ENCODE results near the gene CST3. TPM values are rescaled to one million over a fixed set of nuclear protein-coding genes. Genes with fewer than 3 reads are reported as not detected.
A peak's percentile ranks its signal among the peaks of the same experiment; 100 is the strongest.

The CST3 gene
- total and polyA plus RNA-seq, 2 of the 8 experiments (the other 6 are each of a cell fraction or from before 2014, with no cell fraction given), result 53.2 to 184 TPM

- 82% methylated on average over 8 of the region's 8 CpGs; no CpG with 5 or more reads in 1 of the 2 experiments for WGBS, 2 experiments (ENCODE audit: extremely low coverage in 1 of 2, insufficient coverage in 1 of 2, insufficient read length in 1 of 2, insufficient replicate concordance in 2 of 2, low coverage in 1 of 2, low lambda C conversion rate in 2 of 2, missing lambda C conversion rate in 1 of 2)
- Histone ChIP-seq H4K20me1 (replicated peaks in 1 of 2; ENCODE audit: control insufficient read depth in 1 of 2, insufficient read depth in 2 of 2, low read length in 2 of 2) (peaks cover 0 to 3% of the 10 kb centered on the region in 2 experiments), H4K91ac (replicated peaks; ENCODE audit: insufficient read length, low read length) (no peak overlapping the region), H2BK5ac (ENCODE audit: low read depth, low read length) (no peak overlapping the region), H3K36me3 (ENCODE audit: control insufficient read depth in 2 of 4, insufficient read depth in 4 of 4, low read length in 3 of 4) (no peaks in the 10 kb centered on the region), H2BK12ac (ENCODE audit: low read depth, low read length) (0 out of 2 replicates have a peak overlapping the region, but pooled peaks have one; percentile 75), H3K27me3 (replicated peaks in 1 of 4; ENCODE audit: control insufficient read depth in 3 of 4, extremely low read depth in 1 of 4, insufficient read depth in 3 of 4, low read length in 3 of 4) (no peaks in the 10 kb centered on the region; a peak in 1 of 7 replicates), H3K23me2 (ENCODE audit: low read depth, low read length) (peaks cover 5% of the 10 kb centered on the region), H3K79me1 (ENCODE audit: low read depth, low read length) (no peaks in the 10 kb centered on the region), H3K4ac (replicated peaks; ENCODE audit: insufficient read length, low read depth, low read length) (no peak overlapping the region), H3K4me1 (replicated peaks in 1 of 4; ENCODE audit: control insufficient read depth in 3 of 4, insufficient read depth in 4 of 4, low read length in 3 of 4) (peaks cover 0 to 5% (median 0%) of the 10 kb centered on the region in 4 experiments; a peak in 2 of 7 replicates), H3K4me2 (ENCODE audit: insufficient read depth in 1 of 2, low read depth in 2 of 2, low read length in 2 of 2) (no peak overlapping the region), H2BK120ac (replicated peaks; ENCODE audit: low read depth, low read length) (no peak overlapping the region), H3K14ac (ENCODE audit: insufficient read length) (no peak overlapping the region), H4K8ac (ENCODE audit: extremely low read depth, insufficient read depth, low read length) (peak overlapping the region; percentile 54; the same call in 1 of the 2 replicates), H3K18ac (ENCODE audit: extremely low read depth, low read length) (no peak overlapping the region), H3K23ac (ENCODE audit: insufficient read length) (no peak overlapping the region), H3K79me2 (ENCODE audit: control insufficient read depth in 1 of 2, insufficient read depth in 2 of 2, low read length in 2 of 2) (no peaks in the 10 kb centered on the region), H3K9me3 (ENCODE audit: insufficient read depth in 2 of 2, low read depth in 1 of 2, low read length in 1 of 2) (no peaks in the 10 kb centered on the region), H2AFZ (ENCODE audit: low read length) (no peak overlapping the region), H2AK5ac (ENCODE audit: low read depth, low read length) (no peak overlapping the region), H3K56ac (replicated peaks; ENCODE audit: insufficient read length, low read depth, low read length) (no peak overlapping the region), H4K5ac (ENCODE audit: insufficient read length, low read depth, low read length) (no peak overlapping the region), H3K4me3 (ENCODE audit: extremely low read depth in 1 of 4, insufficient read depth in 2 of 4, low read depth in 3 of 4, low read length in 4 of 4) (no peak overlapping the region), H2BK20ac (ENCODE audit: low read length) (no peak overlapping the region), H3K27ac (ENCODE audit: low read depth, low read length) (no peak overlapping the region), H2BK15ac (ENCODE audit: low read length) (no peak overlapping the region), H3K9ac (replicated peaks in 1 of 4; ENCODE audit: extremely low read depth in 1 of 4, low read depth in 3 of 4, low read length in 3 of 4) (no peak overlapping the region)
- no peak for DNase-seq (ENCODE audit: low read depth in 1 of 2, low spot score in 2 of 2)
- TF ChIP-seq, protein P1, sequence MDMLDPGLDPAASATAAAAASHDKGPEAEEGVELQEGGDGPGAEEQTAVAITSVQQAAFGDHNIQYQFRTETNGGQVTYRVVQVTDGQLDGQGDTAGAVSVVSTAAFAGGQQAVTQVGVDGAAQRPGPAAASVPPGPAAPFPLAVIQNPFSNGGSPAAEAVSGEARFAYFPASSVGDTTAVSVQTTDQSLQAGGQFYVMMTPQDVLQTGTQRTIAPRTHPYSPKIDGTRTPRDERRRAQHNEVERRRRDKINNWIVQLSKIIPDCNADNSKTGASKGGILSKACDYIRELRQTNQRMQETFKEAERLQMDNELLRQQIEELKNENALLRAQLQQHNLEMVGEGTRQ (IDR thresholded peaks at IDR 0.05; ENCODE audit: low read length), result no peak
- TF ChIP-seq, protein P2, sequence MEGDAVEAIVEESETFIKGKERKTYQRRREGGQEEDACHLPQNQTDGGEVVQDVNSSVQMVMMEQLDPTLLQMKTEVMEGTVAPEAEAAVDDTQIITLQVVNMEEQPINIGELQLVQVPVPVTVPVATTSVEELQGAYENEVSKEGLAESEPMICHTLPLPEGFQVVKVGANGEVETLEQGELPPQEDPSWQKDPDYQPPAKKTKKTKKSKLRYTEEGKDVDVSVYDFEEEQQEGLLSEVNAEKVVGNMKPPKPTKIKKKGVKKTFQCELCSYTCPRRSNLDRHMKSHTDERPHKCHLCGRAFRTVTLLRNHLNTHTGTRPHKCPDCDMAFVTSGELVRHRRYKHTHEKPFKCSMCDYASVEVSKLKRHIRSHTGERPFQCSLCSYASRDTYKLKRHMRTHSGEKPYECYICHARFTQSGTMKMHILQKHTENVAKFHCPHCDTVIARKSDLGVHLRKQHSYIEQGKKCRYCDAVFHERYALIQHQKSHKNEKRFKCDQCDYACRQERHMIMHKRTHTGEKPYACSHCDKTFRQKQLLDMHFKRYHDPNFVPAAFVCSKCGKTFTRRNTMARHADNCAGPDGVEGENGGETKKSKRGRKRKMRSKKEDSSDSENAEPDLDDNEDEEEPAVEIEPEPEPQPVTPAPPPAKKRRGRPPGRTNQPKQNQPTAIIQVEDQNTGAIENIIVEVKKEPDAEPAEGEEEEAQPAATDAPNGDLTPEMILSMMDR (IDR thresholded peaks at IDR 0.05; ENCODE audit: control extremely low read depth in 1 of 3, insufficient read depth in 1 of 3, low read depth in 1 of 3, low read length in 3 of 3), result peak in 2 of 3 experiments; percentile 1 to 26; a peak in 2 of 4 replicates
- ChIA-PET CTCF (ENCODE audit: partially characterized antibody) (interaction anchor here (0.7 to 6.1 kb wide), 7 partner anchors 11 to 213 kb away, joined by 3 to 29 read pairs (median 3); no protein-coding TSS in a partner anchor), POLR2A (ENCODE audit: partially characterized antibody) (no interaction called here)
- FAIRE-seq, result no peak
Measured at GRCh38 chr20:23657202-23657601, 19.4 kb upstream of the CST3 start.

Data from H1 (cell line).